Common myeloid progenitor, CD34-positive (primary cell): ENCODE measurements around the gene ZC3H15.
"Not testable (repeated sequence)": the region's sequence is repeated elsewhere in the genome, so short reads cannot be mapped to it uniquely, and the experiment has no call there.

ENCODE experiments used
- CTCF ChIA-PET: fragments of 350-600 bp; sonication (Branson Sonifier 250); formaldehyde crosslinking; loops from one replicate; lab custom pipeline; 2021; ENCODE audit warnings: antibody characterized with exemption; lab: Charles Lee
- POLR2A ChIA-PET: fragments of 350-600 bp; sonication (Branson Sonifier 250); formaldehyde crosslinking; loops from one replicate; lab custom pipeline; 2021; ENCODE audit warnings: antibody characterized with exemption; lab: Charles Lee
- DNase-seq, 3 donors: peaks; one replicate each; pipeline versions ENCODE4 v3.0.0 to v3.0.0-alpha.2; 2013
- H3K27ac ChIP-seq, 2 experiments: 1 replicate in 1 of 2; 2 replicates in 1 of 2; pipeline ENCODE4 v1.7.0; 2013; ENCODE audit warnings: inconsistent platforms in 2 of 2, low read length in 2 of 2, mild to moderate bottlenecking in 2 of 2, low read depth in 1 of 2, moderate library complexity in 1 of 2; ENCODE audit not compliant: severe bottlenecking in 2 of 2, insufficient read depth in 1 of 2, poor library complexity in 1 of 2
- H3K27me3 ChIP-seq, 5 experiments: replicated peaks in 2 of 5; 1 replicate in 3 of 5; 2 replicates in 2 of 5; pipeline versions ENCODE4 v1.6.1 to v1.7.0; 2013; ENCODE audit warnings: low read length in 4 of 5, mild to moderate bottlenecking in 2 of 5, moderate library complexity in 2 of 5, inconsistent platforms in 1 of 5; ENCODE audit not compliant: insufficient read depth in 5 of 5, control insufficient read depth in 4 of 5
- H3K36me3 ChIP-seq, 4 experiments: 1 replicate in 2 of 4; 2 replicates in 2 of 4; pipeline versions ENCODE4 v1.6.1 to v1.7.0; 2013; ENCODE audit warnings: low read length in 3 of 4, control low read depth in 1 of 4, mild to moderate bottlenecking in 1 of 4; ENCODE audit not compliant: control insufficient read depth in 4 of 4, insufficient read depth in 4 of 4
- H3K4me1 ChIP-seq, 4 experiments: 1 replicate in 3 of 4; 2 replicates in 1 of 4; pipeline versions ENCODE4 v1.6.1 to v1.7.1; 2013; ENCODE audit warnings: low read length in 3 of 4, mild to moderate bottlenecking in 3 of 4, control low read depth in 1 of 4, inconsistent platforms in 1 of 4, moderate library complexity in 1 of 4; ENCODE audit not compliant: control insufficient read depth in 4 of 4, insufficient read depth in 4 of 4; ENCODE audit errors: control extremely low read depth in 1 of 4
- H3K4me3 ChIP-seq, 7 experiments: 1 replicate in 4 of 7; 2 replicates in 3 of 7; pipeline versions ENCODE4 v1.5.1 to v1.7.0; 2013; ENCODE audit warnings: mild to moderate bottlenecking in 7 of 7, low read length in 6 of 7, moderate library complexity in 6 of 7, inconsistent platforms in 2 of 7, low read depth in 2 of 7, control low read depth in 1 of 7; ENCODE audit not compliant: insufficient read depth in 4 of 7, control insufficient read depth in 1 of 7; ENCODE audit errors: extremely low read depth in 1 of 7
- H3K9me3 ChIP-seq, 5 experiments: 1 replicate in 4 of 5; 2 replicates in 1 of 5; pipeline versions ENCODE4 v1.6.1 to v1.7.1; 2013; ENCODE audit warnings: low read length in 4 of 5, mild to moderate bottlenecking in 2 of 5, inconsistent platforms in 1 of 5, low read depth in 1 of 5, moderate library complexity in 1 of 5; ENCODE audit not compliant: control insufficient read depth in 4 of 5, insufficient read depth in 2 of 5; ENCODE audit errors: control extremely low read depth in 1 of 5
- WGBS: methylation state at CpG from one replicate; pipeline ENCODE4 v1.1.5; 2013; ENCODE audit not compliant: insufficient coverage; 5-methylcytosine and 5-hydroxymethylcytosine counted together

Gene ZC3H15

DNA sequence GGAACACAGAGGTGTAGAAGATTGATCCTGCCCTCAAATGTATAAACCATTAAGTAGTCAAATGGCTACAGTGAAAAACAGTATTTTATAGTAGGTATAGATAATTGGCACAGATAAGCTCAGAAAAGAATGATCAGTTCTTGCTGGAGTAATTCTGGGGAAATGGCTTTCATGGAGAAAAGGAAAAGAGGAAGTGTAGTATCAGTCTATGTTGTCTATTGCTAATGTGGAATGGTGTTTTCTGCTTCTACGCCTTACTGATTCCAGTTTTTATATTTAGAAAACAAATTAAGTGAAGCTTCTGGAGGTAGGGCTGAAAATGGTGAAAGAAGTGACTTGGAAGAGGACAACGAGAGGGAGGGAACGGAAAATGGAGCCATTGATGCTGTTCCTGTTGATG lies 22.2 kb downstream of the ZC3H15 start:
- 100% methylated on average over 2 of the region's 3 CpGs for WGBS
- Histone ChIP-seq H3K27me3 (no peaks in the 10 kb centered on the region), H3K9me3 (no peaks in the 10 kb centered on the region), H3K36me3 (peaks cover 20 to 74% (median 53%) of the 10 kb centered on the region in 4 experiments), H3K27ac (no peak overlapping the region), H3K4me1 (no peaks in the 10 kb centered on the region), H3K4me3 (no peak overlapping the region)
- CTCF ChIA-PET: interaction anchor here (0.8 to 9.8 kb wide), 5 partner anchors 15 to 133 kb away, joined by 3 to 201 read pairs (median 3); no protein-coding TSS in a partner anchor
- POLR2A ChIA-PET: no interaction called here
- DNase-seq: no peak

DNA sequence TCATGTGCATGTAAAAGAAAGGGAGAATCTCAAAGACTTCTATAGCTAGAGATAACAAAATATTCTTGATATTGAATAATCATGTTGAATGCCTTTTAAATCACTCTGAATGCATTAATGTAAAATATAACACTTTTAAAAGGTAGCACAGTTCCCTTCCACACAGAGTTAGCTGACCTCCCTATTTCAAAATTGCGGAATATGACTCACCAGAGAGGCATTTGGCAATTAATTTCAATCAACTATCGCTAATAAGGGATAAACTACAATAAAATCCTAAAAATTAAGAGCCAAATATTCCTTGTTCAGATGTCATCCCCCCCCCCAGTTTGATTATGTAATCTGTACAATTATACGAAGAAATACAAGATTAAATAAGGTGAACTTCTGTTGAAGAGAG lies 29.3 kb downstream of the ZC3H15 start:
- Histone ChIP-seq H3K4me3 (no peak overlapping the region), H3K27ac (no peak overlapping the region), H3K4me1 (peaks cover 0 to 3% (median 0%) of the 10 kb centered on the region in 4 experiments), H3K27me3 (no peaks in the 10 kb centered on the region), H3K36me3 (peaks cover 11 to 38% (median 20%) of the 10 kb centered on the region in 4 experiments), H3K9me3 (no peaks in the 10 kb centered on the region)
- DNase-seq: no peak
- POLR2A ChIA-PET: no interaction called here
- CTCF ChIA-PET: no interaction called here
- WGBS: 100% methylated on average over 2 of the region's 3 CpGs

DNA sequence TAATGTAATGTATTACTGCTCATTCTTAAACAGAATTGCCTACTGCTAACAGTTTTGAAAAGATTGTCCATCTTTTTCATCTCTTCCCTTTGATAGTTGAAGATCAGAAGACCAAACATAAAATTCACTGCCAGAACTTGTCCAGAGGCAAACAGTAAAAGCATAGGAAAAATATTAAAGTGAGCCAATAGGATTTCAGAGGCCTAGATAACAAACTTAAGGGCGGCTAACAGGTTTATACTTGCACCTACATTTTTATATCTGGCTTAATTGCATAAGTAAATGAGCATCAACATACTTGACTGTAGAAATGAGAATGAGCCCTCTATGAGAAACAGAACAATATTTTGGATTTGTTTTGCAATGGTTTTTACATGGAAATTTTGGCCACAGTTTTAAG lies 30.3 kb downstream of the ZC3H15 start:
- no peak overlapping the region for H3K27ac ChIP-seq
- no peaks in the 10 kb centered on the region for H3K27me3 ChIP-seq
- POLR2A ChIA-PET: interaction anchor here (0.6 kb wide), 1 partner anchor 285 kb away, joined by 3 read pairs; no protein-coding TSS in a partner anchor
- H3K4me1 ChIP-seq: peaks cover 0 to 3% (median 0%) of the 10 kb centered on the region in 4 experiments
- no peak for DNase-seq
- peaks cover 0 to 4% (median 0%) of the 10 kb centered on the region in 5 experiments for H3K9me3 ChIP-seq
- CTCF ChIA-PET: no interaction called here
- peaks cover 7 to 45% (median 19%) of the 10 kb centered on the region in 4 experiments for H3K36me3 ChIP-seq
- no peak overlapping the region for H3K4me3 ChIP-seq
- WGBS: no CpG with 5 or more reads among the region's 1 CpG

DNA sequence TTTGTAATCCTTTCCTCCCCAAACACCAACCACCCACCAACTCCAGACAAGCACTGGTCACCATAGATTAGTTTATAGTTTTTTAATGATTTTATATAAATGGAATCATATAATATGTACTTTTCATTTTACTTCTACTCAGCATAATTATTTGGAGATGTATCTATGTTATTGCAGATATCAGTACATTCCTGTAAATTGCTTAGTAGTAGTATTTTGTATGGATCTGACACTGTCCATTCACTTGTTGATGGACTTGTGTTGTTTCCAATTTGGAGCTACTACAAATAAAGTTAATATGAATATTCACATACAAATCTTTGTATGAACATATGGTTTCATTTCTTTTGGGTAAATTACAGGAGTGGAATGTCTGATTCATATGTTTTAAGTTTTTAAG lies 31.0 kb downstream of the ZC3H15 start:
- CTCF ChIA-PET: interaction anchor here (0.8 kb wide), 1 partner anchor 73 kb away, joined by 4 read pairs; the partner anchor contains the start of gene ITGAV
- POLR2A ChIA-PET: no interaction called here
- DNase-seq: no peak
- Histone ChIP-seq H3K4me1 (peaks cover 0 to 3% (median 0%) of the 10 kb centered on the region in 4 experiments), H3K27me3 (no peaks in the 10 kb centered on the region), H3K9me3 (peaks cover 0 to 4% (median 0%) of the 10 kb centered on the region in 5 experiments), H3K4me3 (no peak overlapping the region), H3K27ac (no peak overlapping the region), H3K36me3 (peaks cover 5 to 41% (median 16%) of the 10 kb centered on the region in 4 experiments)

DNA sequence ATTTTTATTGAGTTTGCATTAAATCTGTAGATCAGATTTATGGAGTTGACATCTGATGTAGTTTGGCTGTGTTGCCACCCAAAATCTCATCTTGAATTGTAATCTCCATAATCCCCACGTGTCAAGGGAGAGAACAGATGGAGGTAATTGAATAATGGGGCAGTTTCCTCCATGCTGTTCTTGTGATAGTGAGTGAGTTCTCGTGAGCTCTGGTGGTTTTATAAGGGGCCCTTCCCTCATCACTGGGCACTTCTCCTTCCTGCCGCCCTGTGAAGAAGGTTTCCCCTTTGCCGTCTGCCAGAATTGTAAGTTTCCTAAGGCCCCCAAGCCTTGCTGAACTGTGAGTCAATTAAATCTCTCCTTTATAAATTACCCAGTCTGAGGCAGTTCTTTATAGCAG lies 32.2 kb downstream of the ZC3H15 start:
- Histone ChIP-seq H3K4me3 (no peak overlapping the region), H3K9me3 (peaks cover 0 to 4% (median 0%) of the 10 kb centered on the region in 5 experiments), H3K4me1 (peaks cover 0 to 3% (median 0%) of the 10 kb centered on the region in 4 experiments), H3K27ac (no peak overlapping the region), H3K36me3 (peaks cover 3 to 34% (median 15%) of the 10 kb centered on the region in 4 experiments), H3K27me3 (no peaks in the 10 kb centered on the region)
- ChIA-PET CTCF (interaction anchor here (1.0 to 3.0 kb wide), 2 partner anchors 14 to 123 kb away, joined by 3 to 13 read pairs; no protein-coding TSS in a partner anchor), POLR2A (no interaction called here)
- WGBS: 13% methylated on average over 1 of the region's 4 CpGs
- peak in 2 of 3 donors; percentile 16 to 38 for DNase-seq

DNA sequence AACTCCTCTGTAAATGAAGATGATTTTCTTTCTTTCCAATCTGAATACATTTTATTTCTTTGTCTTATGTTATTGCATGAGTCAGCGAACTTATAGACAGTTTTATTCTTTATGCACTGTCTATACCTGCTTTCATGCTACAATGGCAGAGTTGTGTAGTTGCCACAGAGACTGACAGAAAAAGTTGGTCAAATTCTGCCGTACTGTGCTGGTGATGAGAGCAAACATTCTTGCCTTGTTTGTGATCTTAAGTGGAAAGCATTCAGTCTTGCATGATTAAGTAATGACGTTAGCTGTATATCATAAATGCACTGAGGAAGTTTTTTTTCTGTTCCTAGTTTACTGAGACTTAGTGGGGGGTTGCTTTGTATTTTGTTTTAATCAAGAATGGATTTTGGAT lies 32.9 kb downstream of the ZC3H15 start:
- no peak overlapping the region for H3K27ac ChIP-seq
- no peaks in the 10 kb centered on the region for H3K27me3 ChIP-seq
- ChIA-PET POLR2A (no interaction called here), CTCF (interaction anchor here (3.0 kb wide), 1 partner anchor 123 kb away, joined by 13 read pairs; no protein-coding TSS in a partner anchor)
- peaks cover 0 to 3% (median 0%) of the 10 kb centered on the region in 4 experiments for H3K4me1 ChIP-seq
- H3K4me3 ChIP-seq: no peak overlapping the region
- H3K9me3 ChIP-seq: peaks cover 0 to 4% (median 0%) of the 10 kb centered on the region in 5 experiments
- DNase-seq: no peak
- H3K36me3 ChIP-seq: peaks cover 3 to 28% (median 10%) of the 10 kb centered on the region in 4 experiments
- 100% methylated on average over 1 of the region's 3 CpGs for WGBS

DNA sequence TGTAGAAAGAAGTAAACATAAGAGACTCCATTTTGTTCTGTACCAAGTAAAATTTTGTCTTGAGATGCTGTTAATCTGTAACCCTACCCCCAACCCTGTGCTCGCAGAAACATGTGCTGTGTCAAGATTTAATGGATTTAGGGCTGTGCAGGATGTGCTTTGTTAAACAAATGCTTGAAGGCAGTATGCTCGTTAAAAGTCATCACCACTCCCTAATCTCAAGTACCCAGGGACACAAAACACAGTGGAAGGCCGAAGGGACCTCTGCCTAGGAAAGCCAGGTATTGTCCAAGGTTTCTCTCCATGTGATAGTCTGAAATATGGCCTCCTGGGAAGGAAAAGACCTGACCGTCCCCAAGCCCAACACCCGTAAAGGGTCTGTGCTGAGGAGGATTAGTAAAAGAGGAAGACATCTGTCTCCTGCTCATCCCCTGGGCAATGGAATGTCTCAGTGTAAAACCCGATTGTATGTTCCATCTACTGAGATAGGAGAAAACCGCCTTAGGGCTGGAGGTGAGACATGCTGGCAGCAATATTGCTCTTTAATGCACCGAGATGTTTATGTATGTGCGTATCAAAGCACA lies 35.6 kb downstream of the ZC3H15 start:
- H3K36me3 ChIP-seq: peaks cover 3 to 23% (median 9%) of the 10 kb centered on the region in 4 experiments
- H3K4me3 ChIP-seq, H3K27ac ChIP-seq, H3K4me1 ChIP-seq, H3K9me3 ChIP-seq, H3K27me3 ChIP-seq, DNase-seq, CTCF ChIA-PET, POLR2A ChIA-PET: not testable (repeated sequence)
- whole genome bisulfite sequencing: 98% methylated on average over 7 of the region's 9 CpGs
